GM19397 (cell line): Measurements from ENCODE around the gene AHCYL1.
A peak's percentile ranks its signal among the peaks of the same experiment; 100 is the strongest.
"Not testable (repeated sequence)": the region's sequence is repeated elsewhere in the genome, so short reads cannot be mapped to it uniquely, and the experiment has no call there.

Source experiments
- ATAC-seq: cut with Tn5 transposase; IDR thresholded peaks from one replicate; pipeline ENCODE4 v1.9.1; 2021; ENCODE audit warnings: mild to moderate bottlenecking, moderate library complexity; ENCODE audit not compliant: unreplicated experiment

The AHCYL1 gene

GRCh38 chr1:109984456-109985246, at the start of gene AHCYL1:
Gene AHCYL1, plus strand, starts transcription at chr1:109984765. Its CDS starts 288 bp downstream, at chr1:109985053.
- ATAC-seq, result peak; percentile 96

- no peak for ATAC-seq
Observed at GRCh38 chr1:109935451-109935900, 49.1 kb upstream of the AHCYL1 start.

GRCh38 chr1:109937738-109938137, 46.8 kb upstream of the AHCYL1 start:
- no peak for ATAC-seq

- no peak for ATAC-seq
Observed at GRCh38 chr1:109938556-109938955, 46.0 kb upstream of the AHCYL1 start.

- ATAC-seq, result no peak
Observed at GRCh38 chr1:109942434-109942833, 42.1 kb upstream of the AHCYL1 start.

GRCh38 chr1:109944541-109944940, 40.0 kb upstream of the AHCYL1 start:
- ATAC-seq, result no peak

GRCh38 chr1:109946511-109946910, 38.1 kb upstream of the AHCYL1 start:
- ATAC-seq, result no peak

- no peak for ATAC-seq
Observed at GRCh38 chr1:109947582-109948284, 36.8 kb upstream of the AHCYL1 start.

- ATAC-seq, result no peak
Observed at GRCh38 chr1:109948285-109948630, 36.3 kb upstream of the AHCYL1 start.

GRCh38 chr1:109950038-109950437, 34.5 kb upstream of the AHCYL1 start:
- no peak for ATAC-seq

GRCh38 chr1:109950509-109950908, 34.1 kb upstream of the AHCYL1 start:
- ATAC-seq, result no peak

GRCh38 chr1:109951501-109951900, 33.1 kb upstream of the AHCYL1 start:
- not testable (repeated sequence) for ATAC-seq

- no peak for ATAC-seq
Observed at GRCh38 chr1:109954041-109954512, 30.5 kb upstream of the AHCYL1 start.

- no peak for ATAC-seq
Observed at GRCh38 chr1:109959632-109959973, 25.0 kb upstream of the AHCYL1 start.

- ATAC-seq, result no peak
Observed at GRCh38 chr1:109959974-109960744, 24.4 kb upstream of the AHCYL1 start.

- ATAC-seq, result no peak
Observed at GRCh38 chr1:109960745-109961094, 23.8 kb upstream of the AHCYL1 start.

GRCh38 chr1:109963864-109964263, 20.7 kb upstream of the AHCYL1 start:
- no peak for ATAC-seq

GRCh38 chr1:109969146-109969829, 15.3 kb upstream of the AHCYL1 start:
- ATAC-seq, result no peak

GRCh38 chr1:109969907-109970306, 14.7 kb upstream of the AHCYL1 start:
- ATAC-seq, result no peak

- ATAC-seq, result no peak
Observed at GRCh38 chr1:109971559-109971958, 13.0 kb upstream of the AHCYL1 start.

GRCh38 chr1:109974191-109974590, 10.4 kb upstream of the AHCYL1 start:
- ATAC-seq, result no peak
